WI38 (cell line): ENCODE measurements around the gene PIGX.

Experiments used
- H3K4me3 ChIP-seq: 2 replicates; pipeline ENCODE4 v1.5.1; 2011; ENCODE audit warnings: low read depth, mild to moderate bottlenecking, control low read depth, low read length
- CTCF ChIP-seq: IDR thresholded peaks from 2 replicates; pipeline ENCODE4 v1.5.1; 2012; ENCODE audit warnings: low read depth, mild to moderate bottlenecking, control low read depth, low read length

PIGX gene

GRCh38 chr3:196775938-196776337 lies 63.8 kb downstream of the PIGX start:
- TF ChIP-seq CTCF, result no peak
- H3K4me3 ChIP-seq, result no peak overlapping the region

DNA sequence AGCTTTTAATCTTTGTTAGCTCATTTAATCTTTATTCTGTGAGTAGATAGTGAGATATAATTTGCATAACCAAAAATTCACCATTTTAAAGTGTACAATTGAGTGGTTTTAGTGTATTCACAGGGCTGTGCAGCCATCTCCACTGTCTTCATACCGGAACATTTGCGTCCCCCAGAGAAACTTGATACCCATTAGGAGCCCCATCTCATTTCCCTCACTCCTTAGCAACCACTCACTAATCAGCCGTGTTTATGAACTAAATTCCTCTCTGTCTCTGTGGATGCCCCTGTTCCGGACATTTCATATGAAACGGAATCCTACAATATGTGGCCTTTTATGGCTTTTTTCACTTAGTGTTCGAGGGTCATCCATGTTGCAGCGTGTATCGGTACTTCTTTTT lies 65.7 kb downstream of the PIGX start:
- TF ChIP-seq CTCF, result no peak
- no peak overlapping the region for H3K4me3 ChIP-seq

DNA sequence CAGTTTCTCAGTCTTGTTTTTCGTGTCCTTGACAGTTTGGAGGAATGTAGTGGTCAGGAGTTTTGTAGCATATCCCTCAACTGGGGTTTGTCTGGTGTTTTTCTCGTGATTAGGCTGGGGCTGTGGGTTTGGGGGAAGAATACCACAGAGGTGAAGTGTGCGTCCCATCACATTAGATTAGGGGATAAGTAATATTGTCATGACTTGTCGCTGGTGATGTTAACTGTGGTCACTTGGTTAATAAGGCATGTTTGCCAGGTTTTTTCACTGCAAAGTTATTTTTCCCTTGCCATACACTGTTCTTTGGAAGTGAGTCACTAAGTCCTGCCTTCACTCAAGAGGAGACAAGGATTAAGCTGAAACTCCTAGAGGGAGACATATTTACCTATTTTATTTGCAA lies 66.6 kb downstream of the PIGX start:
- H3K4me3 ChIP-seq, result no peak overlapping the region
- TF ChIP-seq CTCF, result no peak

- no peak for TF ChIP-seq CTCF
- H3K4me3 ChIP-seq, result no peak overlapping the region
Measured at GRCh38 chr3:196782511-196782910, 70.3 kb downstream of the PIGX start.
